K562 (cell line): ENCODE results near the gene HRAS. TPM values are rescaled to one million over a fixed set of nuclear protein-coding genes. Genes with fewer than 3 reads are reported as not detected.

Experiments used
- ARID3B ChIP-seq: fragments of 250-450 bp; sonication (Bioruptor Pico); IDR thresholded peaks from 2 replicates; pipeline ENCODE4 v1.4.0; 2020; ENCODE audit warnings: borderline replicate concordance
- CREB1 ChIP-seq, 2 experiments: sonication (generic) in 1 of 2; formaldehyde crosslinking in 1 of 2; IDR thresholded peaks; 2 replicates each; pipeline versions ENCODE4 v1.6.1 to v1.8.0; 2012 to 2022; ENCODE audit warnings: inconsistent platforms in 1 of 2, mild to moderate bottlenecking in 1 of 2, missing genetic modification reagents in 1 of 2, moderate library complexity in 1 of 2
- GTF3C2 ChIP-seq: IDR thresholded peaks from 3 replicates; pipeline ENCODE4 v1.6.1; 2011; ENCODE audit warnings: borderline replicate concordance, mild to moderate bottlenecking, moderate library complexity; ENCODE audit not compliant: insufficient read length; ENCODE audit errors: extremely low read depth
- HDAC2 ChIP-seq: fragments of 450-650 bp; IDR thresholded peaks from 2 replicates; pipeline ENCODE4 v1.6.1; 2016; ENCODE audit warnings: mild to moderate bottlenecking
- HDGF ChIP-seq: fragments of 450-650 bp; IDR thresholded peaks from 2 replicates; pipeline ENCODE4 v1.6.1; 2016
- MXD1 ChIP-seq: fragments of 250-450 bp; sonication (Bioruptor Pico); IDR thresholded peaks from 2 replicates; pipeline ENCODE4 v1.8.0; 2021; ENCODE audit warnings: borderline replicate concordance, mild to moderate bottlenecking, moderate library complexity; ENCODE audit not compliant: poor library complexity, severe bottlenecking
- RFX1 ChIP-seq: fragments of 450-650 bp; IDR thresholded peaks from 2 replicates; pipeline ENCODE4 v1.6.1; 2016; ENCODE audit warnings: mild to moderate bottlenecking, moderate library complexity
- TAF7 ChIP-seq: fragments of 450-650 bp; IDR thresholded peaks from 2 replicates; pipeline ENCODE4 v1.6.1; 2016; ENCODE audit warnings: missing genetic modification characterization, missing compliant biosample characterization
- THRAP3 ChIP-seq: fragments of 450-650 bp; IDR thresholded peaks from 2 replicates; pipeline ENCODE4 v1.6.1; 2016; ENCODE audit warnings: mild to moderate bottlenecking, inconsistent platforms, borderline replicate concordance
- THRB ChIP-seq: fragments of 450-650 bp; formaldehyde crosslinking; conservative IDR thresholded peaks from 2 replicates; pipeline ENCODE4 v1.4.0; 2022; ENCODE audit warnings: mild to moderate bottlenecking, missing genetic modification characterization
- TOE1 ChIP-seq, 2 experiments: fragments of 450-650 bp in 1 of 2; sonication (generic) in 1 of 2; formaldehyde crosslinking in 1 of 2; IDR thresholded peaks; 2 replicates each; pipeline versions ENCODE4 v1.7.1 to v1.8.0; 2016 to 2022; ENCODE audit warnings: borderline replicate concordance in 2 of 2, mild to moderate bottlenecking in 2 of 2, antibody characterized with exemption in 1 of 2, inconsistent platforms in 1 of 2, low read depth in 1 of 2, missing genetic modification reagents in 1 of 2, moderate library complexity in 1 of 2
- TRIM25 ChIP-seq: fragments of 450-650 bp; IDR thresholded peaks from 2 replicates; pipeline ENCODE4 v1.7.0; 2016; ENCODE audit warnings: borderline replicate concordance
- XRCC5 ChIP-seq: fragments of 200-400 bp; formaldehyde crosslinking; IDR thresholded peaks from 2 replicates; pipeline ENCODE4 v1.6.1; 2017; ENCODE audit warnings: low read depth, mild to moderate bottlenecking, low read length
- ZBTB33 ChIP-seq: sonication (generic); formaldehyde crosslinking; IDR thresholded peaks from 2 replicates; pipeline ENCODE4 v1.8.1; 2023; ENCODE audit warnings: mild to moderate bottlenecking, missing genetic modification reagents
- ZNF175 ChIP-seq: fragments of 200-800 bp; sonication (Bioruptor generic); IDR thresholded peaks from 2 replicates; pipeline ENCODE4 v1.6.1; 2016; ENCODE audit warnings: low read depth, mild to moderate bottlenecking, missing genetic modification characterization, missing compliant biosample characterization
- ZNF263 ChIP-seq: sonication (generic); formaldehyde crosslinking; IDR thresholded peaks from 2 replicates; pipeline ENCODE4 v1.8.0; 2022; ENCODE audit warnings: mild to moderate bottlenecking, missing genetic modification reagents, borderline replicate concordance
- polyA plus RNA-seq, 8 experiments: library from polyadenylated mRNA; depleted of rRNA in 4 of 8; stranded (reverse) in 5 of 8; unstranded in 3 of 8; fragments of >200 nt; fragmentation: Nextera tagmentation in 2 of 8; fragmentation: Illumina TruSeq in 1 of 8; extraction: Ambion mirVana in 2 of 8; extraction: Trizol in 1 of 8; gene quantifications; 2 replicates each; pipeline versions ENCODE4 v1.2.1 to v1.2.3, GENCODE V29; 2011 to 2014; ENCODE audit warnings: inconsistent platforms in 1 of 8, missing spikeins in 1 of 8
- total RNA-seq, 7 experiments: library from RNA; depleted of rRNA in 6 of 7; stranded (reverse); fragments of >200 nt in 6 of 7; fragmentation: Illumina TruSeq in 2 of 7; extraction: Trizol in 2 of 7; gene quantifications; 2 replicates each; pipeline versions ENCODE4 v1.2.1 to v1.2.3, GENCODE V29; 2011 to 2021; ENCODE audit warnings: low replicate concordance in 1 of 7

Gene HRAS
- total and polyA plus RNA-seq, 9 of the 15 experiments (the other 6 are each of a cell fraction or from before 2014, with no cell fraction given), result 2.8 to 73.5 (median 29.6) TPM

GRCh38 chr11:559020-559620, 23.7 kb upstream of the HRAS start (continued):
- TF ChIP-seq ZBTB33 (CRISPR knock-in tag) (peak; percentile 58; the same call in 1 of the 2 replicates), HDAC2 (no peak), ARID3B (no peak), RFX1 (peak; percentile 92), MXD1 (CRISPR knock-in tag) (no peak), XRCC5 (no peak), ZNF263 (no peak), GTF3C2 (no peak), HDGF (no peak), TRIM25 (no peak), TOE1 (IDR thresholded peaks at IDR 0.05; ENCODE audit: borderline replicate concordance) (no peak), TOE1 (CRISPR knock-in tag; IDR thresholded peaks at IDR 0.05; ENCODE audit: borderline replicate concordance, low read depth) (0 out of 2 replicates have a peak, but pooled peaks have one; percentile 28), ZNF175 (no peak), THRB (CRISPR knock-in tag) (no peak), THRAP3 (no peak), CREB1 (IDR thresholded peaks at IDR 0.05) (no peak), CREB1 (CRISPR knock-in tag; IDR thresholded peaks at IDR 0.05) (no peak), TAF7 (tag) (no peak)
